ENCODE measurements around the gene CIC. TPM values are rescaled to one million over a fixed set of nuclear protein-coding genes. Genes with fewer than 3 reads are reported as not detected.

CIC gene
- total and polyA plus RNA-seq, 3 donors from 2014 or later = 95.6 to 181 (median 163) TPM

GRCh38 chr19:42297039-42297438 lies 28.0 kb downstream of the CIC start:
- intact Hi-C loops (cut with DNase I; ENCODE audit: low total_unique reads) = no loop called here
- Histone ChIP-seq H3K4me3 (no peak overlapping the region), H3K27ac (no peak overlapping the region), H3K27me3 (no peaks in the 10 kb centered on the region), H3K36me3 (ENCODE audit: low read depth, missing control alignments) (no peaks in the 10 kb centered on the region), H3K9me3 (no peaks in the 10 kb centered on the region), H3K4me1 (peaks cover 5% of the 10 kb centered on the region)
- no peak for DNase-seq
- 92 to 94% methylated on average over 15 of the region's 15 CpGs for WGBS, 2 donors
- TF ChIP-seq POLR2A (IDR thresholded peaks at IDR 0.05) (no peak), CTCF (IDR thresholded peaks at IDR 0.05) (no peak)

- WGBS, 2 donors = 6 to 15% methylated on average over 5 to 21 of the region's 21 CpGs
- intact Hi-C loops (cut with DNase I; ENCODE audit: low total_unique reads) = no loop called here
- DNase-seq = no peak
These were observed 32.7 kb downstream of the CIC start, which contains the start of gene PRR19 for GRCh38 chr19:42301646-42302203. Gene PRR19 (plus strand): TSS chr19:42302132. CDS start chr19:42309585, 7,453 bp downstream.

GRCh38 chr19:42303101-42303464 lies 34.0 kb downstream of the CIC start:
- intact Hi-C loops (cut with DNase I; ENCODE audit: low total_unique reads) = no loop called here
- Histone ChIP-seq H3K27ac (no peak overlapping the region), H3K4me1 (peaks cover 9% of the 10 kb centered on the region), H3K36me3 (ENCODE audit: low read depth, missing control alignments) (no peaks in the 10 kb centered on the region), H3K9me3 (no peaks in the 10 kb centered on the region), H3K4me3 (peak overlapping the region; percentile 57 to 62), H3K27me3 (no peaks in the 10 kb centered on the region)
- 40 to 55% methylated on average over 11 of the region's 11 CpGs for WGBS, 2 donors
- DNase-seq = no peak
- TF ChIP-seq CTCF (IDR thresholded peaks at IDR 0.05) (no peak), POLR2A (IDR thresholded peaks at IDR 0.05) (no peak)

More at GRCh38 chr19:42301646-42302203, 32.7 kb downstream of the CIC start, which contains the start of gene PRR19:
- Histone ChIP-seq H3K4me1 (peaks cover 9% of the 10 kb centered on the region), H3K9me3 (no peaks in the 10 kb centered on the region), H3K36me3 (ENCODE audit: low read depth, missing control alignments) (no peaks in the 10 kb centered on the region), H3K4me3 (peak within 1 kb of the TSS; percentile 57 to 62), H3K27ac (peak within 1 kb of the TSS; percentile 2 to 61), H3K27me3 (no peaks in the 10 kb centered on the region)
- no peak for TF ChIP-seq POLR2A (IDR thresholded peaks at IDR 0.05)
- no peak for TF ChIP-seq CTCF (IDR thresholded peaks at IDR 0.05)

- Histone ChIP-seq H3K4me1 (peaks cover 9% of the 10 kb centered on the region), H3K4me3 (no peak overlapping the region), H3K27me3 (no peaks in the 10 kb centered on the region), H3K9me3 (no peaks in the 10 kb centered on the region), H3K27ac (no peak overlapping the region), H3K36me3 (ENCODE audit: low read depth, missing control alignments) (no peaks in the 10 kb centered on the region)
- no peak for DNase-seq
- intact Hi-C loops (cut with DNase I; ENCODE audit: low total_unique reads) = no loop called here
- WGBS, 2 donors = 91% methylated on average over 8 of the region's 8 CpGs
- TF ChIP-seq CTCF (IDR thresholded peaks at IDR 0.05) = no peak
- TF ChIP-seq POLR2A (IDR thresholded peaks at IDR 0.05) = no peak
These were observed 34.8 kb downstream of the CIC start for GRCh38 chr19:42303876-42304275.

- WGBS, 2 donors = 67 to 71% methylated on average over 22 of the region's 22 CpGs
- intact Hi-C loops (cut with DNase I; ENCODE audit: low total_unique reads) = no loop called here
- DNase-seq = peak; percentile 81
- no peak for TF ChIP-seq CTCF (IDR thresholded peaks at IDR 0.05)
- no peaks in the 10 kb centered on the region for H3K36me3 ChIP-seq (ENCODE audit: low read depth, missing control alignments)
- peak overlapping the region; percentile 34 to 36 for H3K4me3 ChIP-seq
- peaks cover 6% of the 10 kb centered on the region for H3K4me1 ChIP-seq
- no peaks in the 10 kb centered on the region for H3K9me3 ChIP-seq
- H3K27me3 ChIP-seq = no peaks in the 10 kb centered on the region
- no peak overlapping the region for H3K27ac ChIP-seq
These were observed 37.6 kb downstream of the CIC start for GRCh38 chr19:42306646-42307045.
